Stimulated activated naive B cell treated with anti-CD40 and anti-IgM and Interleukin-4, amounts not matched to agents 10 μg/mL and 1 μg/mL and 100 μg/mL, for 72 hours (primary cell): ENCODE results near the gene TOB1.

Experiments used
- ATAC-seq, 2 donors: fragments of 150-1000 bp; cut with Tn5 transposase; replicated peaks; 2 replicates each; pipeline ENCODE4 v1.10.0; 2021; ENCODE audit warnings: moderate library complexity in 1 of 2
- DNase-seq: peaks from one replicate; pipeline ENCODE4 v3.0.0; 2021
- H3K27ac Mint-ChIP-seq: one replicate; pipeline ENCODE4 v1.8.0; 2022; ENCODE audit warnings: mild to moderate bottlenecking, mixed read lengths
- H3K27me3 Mint-ChIP-seq, 2 donors: one replicate each; pipeline ENCODE4 v1.8.0; 2022; ENCODE audit warnings: mixed read lengths in 2 of 2
- H3K36me3 Mint-ChIP-seq, 2 donors: one replicate each; pipeline ENCODE4 v1.8.0; 2022; ENCODE audit warnings: mixed read lengths in 2 of 2, mild to moderate bottlenecking in 1 of 2
- H3K4me1 Mint-ChIP-seq, 2 donors: one replicate each; pipeline ENCODE4 v1.8.0; 2022; ENCODE audit warnings: mixed read lengths in 2 of 2, mild to moderate bottlenecking in 1 of 2
- H3K4me3 Mint-ChIP-seq, 2 donors: one replicate each; pipeline ENCODE4 v1.8.0; 2022; ENCODE audit warnings: mild to moderate bottlenecking in 2 of 2, mixed read lengths in 2 of 2, moderate library complexity in 1 of 2
- H3K9me3 Mint-ChIP-seq, 2 donors: one replicate each; pipeline ENCODE4 v1.8.0; 2022; ENCODE audit warnings: mixed read lengths in 2 of 2, mild to moderate bottlenecking in 1 of 2

The TOB1 gene

GRCh38 chr17:50853015-50853615, 13.0 kb downstream of the TOB1 start:
- Mint-ChIP-seq H3K4me1 (peaks cover 9 to 15% of the 10 kb centered on the region in 2 donors), H3K27me3 (no peaks in the 10 kb centered on the region), H3K4me3 (peak overlapping the region; percentile 55 to 60), H3K36me3 (peaks cover 0 to 5% of the 10 kb centered on the region in 2 donors), H3K9me3 (peaks cover 6 to 7% of the 10 kb centered on the region in 2 donors), H3K27ac (no peak overlapping the region)
- no peak for ATAC-seq
- DNase-seq = no peak

- Mint-ChIP-seq H3K27ac (no peak overlapping the region), H3K27me3 (no peaks in the 10 kb centered on the region), H3K4me3 (no peak overlapping the region), H3K36me3 (peaks cover 0 to 5% of the 10 kb centered on the region in 2 donors), H3K9me3 (peaks cover 7 to 8% of the 10 kb centered on the region in 2 donors), H3K4me1 (peaks cover 9 to 15% of the 10 kb centered on the region in 2 donors)
- ATAC-seq (no peak), DNase-seq (no peak)
Measured at GRCh38 chr17:50850640-50851039, 15.5 kb downstream of the TOB1 start.

GRCh38 chr17:50848711-50849110, 17.4 kb downstream of the TOB1 start:
- Mint-ChIP-seq H3K27ac (no peak overlapping the region), H3K9me3 (peaks cover 7 to 8% of the 10 kb centered on the region in 2 donors), H3K36me3 (peaks cover 0 to 5% of the 10 kb centered on the region in 2 donors), H3K4me1 (peaks cover 9 to 15% of the 10 kb centered on the region in 2 donors), H3K27me3 (no peaks in the 10 kb centered on the region), H3K4me3 (no peak overlapping the region)
- ATAC-seq = no peak
- DNase-seq = no peak

- H3K27ac Mint-ChIP-seq = no peak overlapping the region
- H3K4me3 Mint-ChIP-seq = no peak overlapping the region
- peaks cover 0 to 5% of the 10 kb centered on the region in 2 donors for H3K36me3 Mint-ChIP-seq
- no peaks in the 10 kb centered on the region for H3K27me3 Mint-ChIP-seq
- peaks cover 9 to 15% of the 10 kb centered on the region in 2 donors for H3K4me1 Mint-ChIP-seq
- H3K9me3 Mint-ChIP-seq = peaks cover 7 to 8% of the 10 kb centered on the region in 2 donors
- no peak for ATAC-seq
- no peak for DNase-seq
Measured at GRCh38 chr17:50848039-50848438, 18.1 kb downstream of the TOB1 start.

- no peak for DNase-seq
- ATAC-seq = no peak
- no peaks in the 10 kb centered on the region for H3K27me3 Mint-ChIP-seq
- no peak overlapping the region for H3K27ac Mint-ChIP-seq
- H3K9me3 Mint-ChIP-seq = peaks cover 7 to 8% of the 10 kb centered on the region in 2 donors
- H3K36me3 Mint-ChIP-seq = peaks cover 0 to 5% of the 10 kb centered on the region in 2 donors
- H3K4me3 Mint-ChIP-seq = no peak overlapping the region
- H3K4me1 Mint-ChIP-seq = peaks cover 6 to 12% of the 10 kb centered on the region in 2 donors
Measured at GRCh38 chr17:50847566-50847965, 18.6 kb downstream of the TOB1 start.

GRCh38 chr17:50845240-50846147, 20.7 kb downstream of the TOB1 start:
- ATAC-seq (no peak), DNase-seq (no peak)
- Mint-ChIP-seq H3K4me3 (no peak overlapping the region), H3K9me3 (peaks cover 7 to 8% of the 10 kb centered on the region in 2 donors), H3K27me3 (no peaks in the 10 kb centered on the region), H3K4me1 (peaks cover 0 to 6% of the 10 kb centered on the region in 2 donors), H3K36me3 (peaks cover 0 to 5% of the 10 kb centered on the region in 2 donors), H3K27ac (no peak overlapping the region)

- no peaks in the 10 kb centered on the region for H3K27me3 Mint-ChIP-seq
- peaks cover 7 to 8% of the 10 kb centered on the region in 2 donors for H3K9me3 Mint-ChIP-seq
- ATAC-seq (no peak), DNase-seq (no peak)
- peaks cover 0 to 5% of the 10 kb centered on the region in 2 donors for H3K36me3 Mint-ChIP-seq
- H3K27ac Mint-ChIP-seq = no peak overlapping the region
- no peak overlapping the region for H3K4me3 Mint-ChIP-seq
- peaks cover 0 to 6% of the 10 kb centered on the region in 2 donors for H3K4me1 Mint-ChIP-seq
Measured at GRCh38 chr17:50844117-50844700, 21.9 kb downstream of the TOB1 start.

- peaks cover 0 to 2% of the 10 kb centered on the region in 2 donors for H3K36me3 Mint-ChIP-seq
- peaks cover under 1 to 3% of the 10 kb centered on the region in 2 donors for H3K9me3 Mint-ChIP-seq
- no peak for DNase-seq
- no peak overlapping the region for H3K27ac Mint-ChIP-seq
- ATAC-seq = no peak
- H3K27me3 Mint-ChIP-seq = no peaks in the 10 kb centered on the region
- H3K4me1 Mint-ChIP-seq = peaks cover 0 to 6% of the 10 kb centered on the region in 2 donors
- H3K4me3 Mint-ChIP-seq = no peak overlapping the region
Measured at GRCh38 chr17:50843150-50843905, 22.8 kb downstream of the TOB1 start.

- ATAC-seq (no peak), DNase-seq (no peak)
- no peaks in the 10 kb centered on the region for H3K36me3 Mint-ChIP-seq
- H3K4me1 Mint-ChIP-seq = peaks cover 0 to 6% of the 10 kb centered on the region in 2 donors
- no peak overlapping the region for H3K4me3 Mint-ChIP-seq
- no peaks in the 10 kb centered on the region for H3K9me3 Mint-ChIP-seq
- no peaks in the 10 kb centered on the region for H3K27me3 Mint-ChIP-seq
- H3K27ac Mint-ChIP-seq = no peak overlapping the region
Measured at GRCh38 chr17:50842506-50843149, 23.5 kb downstream of the TOB1 start.

- peak; percentile 64 to 82 for ATAC-seq
- Mint-ChIP-seq H3K27ac (no peak overlapping the region), H3K4me3 (no peak overlapping the region), H3K9me3 (no peaks in the 10 kb centered on the region), H3K4me1 (peaks cover 0 to 6% of the 10 kb centered on the region in 2 donors), H3K27me3 (no peaks in the 10 kb centered on the region), H3K36me3 (no peaks in the 10 kb centered on the region)
- DNase-seq = no peak
Measured at GRCh38 chr17:50841949-50842354, 24.2 kb downstream of the TOB1 start.

GRCh38 chr17:50841277-50841948, 24.7 kb downstream of the TOB1 start:
- DNase-seq = no peak
- H3K4me3 Mint-ChIP-seq = no peak overlapping the region
- H3K36me3 Mint-ChIP-seq = no peaks in the 10 kb centered on the region
- peaks cover 0 to 6% of the 10 kb centered on the region in 2 donors for H3K4me1 Mint-ChIP-seq
- H3K27me3 Mint-ChIP-seq = peaks cover 0 to under 1% of the 10 kb centered on the region in 2 donors
- ATAC-seq = peak in 1 of 2 donors; percentile 12
- H3K27ac Mint-ChIP-seq = no peak overlapping the region
- H3K9me3 Mint-ChIP-seq = no peaks in the 10 kb centered on the region

GRCh38 chr17:50840311-50840851, 25.8 kb downstream of the TOB1 start:
- no peak overlapping the region for H3K4me3 Mint-ChIP-seq
- H3K36me3 Mint-ChIP-seq = no peaks in the 10 kb centered on the region
- DNase-seq = no peak
- H3K27me3 Mint-ChIP-seq = peaks cover 8 to 11% of the 10 kb centered on the region in 2 donors
- H3K27ac Mint-ChIP-seq = no peak overlapping the region
- H3K9me3 Mint-ChIP-seq = no peaks in the 10 kb centered on the region
- H3K4me1 Mint-ChIP-seq = peaks cover 0 to 9% of the 10 kb centered on the region in 2 donors
- no peak for ATAC-seq
